K562 (cell line): ENCODE measurements around the gene ANAPC16. TPM values are rescaled to one million over a fixed set of nuclear protein-coding genes. Genes with fewer than 3 reads are reported as not detected.

Experiments
- ARHGAP35 ChIP-seq: fragments of 450-650 bp; IDR thresholded peaks from 2 replicates; pipeline ENCODE4 v1.6.1; 2018; ENCODE audit not compliant: partially characterized antibody
- CBFB ChIP-seq: sonication (generic); formaldehyde crosslinking; IDR thresholded peaks from 2 replicates; pipeline ENCODE4 v1.4.0; 2020; ENCODE audit warnings: mild to moderate bottlenecking, missing genetic modification reagents
- CEBPG ChIP-seq, 3 experiments: fragments of 200-800 bp in 1 of 3; sonication (Bioruptor generic) in 1 of 3; sonication (generic) in 1 of 3; formaldehyde crosslinking in 1 of 3; IDR thresholded peaks in 2 of 3; conservative IDR thresholded peaks in 1 of 3; 2 replicates each; pipeline versions ENCODE4 v1.6.1 to v1.8.0; 2016 to 2022; ENCODE audit warnings: missing compliant biosample characterization in 2 of 3, missing genetic modification characterization in 2 of 3, mild to moderate bottlenecking in 1 of 3, missing genetic modification reagents in 1 of 3
- DMBX1 ChIP-seq: fragments of 250-450 bp; sonication (Bioruptor Pico); IDR thresholded peaks from 2 replicates; pipeline ENCODE4 v1.8.0; 2022; ENCODE audit warnings: inconsistent platforms, mild to moderate bottlenecking, moderate library complexity, borderline replicate concordance
- ETV6 ChIP-seq, 3 experiments: fragments of 150-350 bp in 1 of 3; sonication (generic) in 1 of 3; formaldehyde crosslinking in 1 of 3; IDR thresholded peaks; 2 replicates each; pipeline versions ENCODE4 v1.6.1 to v1.8.0; 2014 to 2022; ENCODE audit warnings: borderline replicate concordance in 2 of 3, low read depth in 2 of 3, antibody characterized with exemption in 1 of 3, low read length in 1 of 3, mild to moderate bottlenecking in 1 of 3, missing genetic modification reagents in 1 of 3
- FOXJ2 ChIP-seq: fragments of 200-800 bp; sonication (Bioruptor generic); IDR thresholded peaks from 2 replicates; pipeline ENCODE4 v1.6.1; 2016; ENCODE audit warnings: missing genetic modification characterization, missing compliant biosample characterization
- FOXJ3 ChIP-seq: sonication (generic); formaldehyde crosslinking; IDR thresholded peaks from 2 replicates; pipeline ENCODE4 v1.4.0; 2020; ENCODE audit warnings: mild to moderate bottlenecking, missing genetic modification reagents
- HDGF ChIP-seq: fragments of 450-650 bp; IDR thresholded peaks from 2 replicates; pipeline ENCODE4 v1.6.1; 2016
- IFI16 ChIP-seq: fragments of 250-450 bp; sonication (Bioruptor Pico); IDR thresholded peaks from 2 replicates; pipeline ENCODE4 v2.1.2; 2022; ENCODE audit warnings: mild to moderate bottlenecking, inconsistent platforms
- LEF1 ChIP-seq: fragments of 450-650 bp; IDR thresholded peaks from 2 replicates; pipeline ENCODE4 v1.6.1; 2016; ENCODE audit warnings: mild to moderate bottlenecking
- PTBP1 ChIP-seq: fragments of 200-400 bp; formaldehyde crosslinking; IDR thresholded peaks from 2 replicates; pipeline ENCODE4 v1.6.1; 2017; ENCODE audit warnings: low read depth, low read length
- PTRF ChIP-seq: fragments of 450-650 bp; IDR thresholded peaks from 2 replicates; pipeline ENCODE4 v1.6.1; 2016; ENCODE audit warnings: mild to moderate bottlenecking, missing genetic modification characterization, missing compliant biosample characterization
- ZNF175 ChIP-seq: fragments of 200-800 bp; sonication (Bioruptor generic); IDR thresholded peaks from 2 replicates; pipeline ENCODE4 v1.6.1; 2016; ENCODE audit warnings: low read depth, mild to moderate bottlenecking, missing genetic modification characterization, missing compliant biosample characterization
- polyA plus RNA-seq, 8 experiments: library from polyadenylated mRNA; depleted of rRNA in 4 of 8; stranded (reverse) in 5 of 8; unstranded in 3 of 8; fragments of >200 nt; fragmentation: Nextera tagmentation in 2 of 8; fragmentation: Illumina TruSeq in 1 of 8; extraction: Ambion mirVana in 2 of 8; extraction: Trizol in 1 of 8; gene quantifications; 2 replicates each; pipeline versions ENCODE4 v1.2.1 to v1.2.3, GENCODE V29; 2011 to 2014; ENCODE audit warnings: inconsistent platforms in 1 of 8, missing spikeins in 1 of 8
- total RNA-seq, 7 experiments: library from RNA; depleted of rRNA in 6 of 7; stranded (reverse); fragments of >200 nt in 6 of 7; fragmentation: Illumina TruSeq in 2 of 7; extraction: Trizol in 2 of 7; gene quantifications; 2 replicates each; pipeline versions ENCODE4 v1.2.1 to v1.2.3, GENCODE V29; 2011 to 2021; ENCODE audit warnings: low replicate concordance in 1 of 7
- TF ChIP-seq, protein P1 (sequence below): fragments of 450-650 bp; formaldehyde crosslinking; IDR thresholded peaks from 2 replicates; pipeline ENCODE4 v1.4.0; 2020; ENCODE audit warnings: mild to moderate bottlenecking, mixed read lengths
- TF ChIP-seq, protein P2 (sequence below): fragments of 450-650 bp; IDR thresholded peaks from 2 replicates; pipeline ENCODE4 v1.6.1; 2016; ENCODE audit warnings: low read depth, mild to moderate bottlenecking, moderate library complexity
- TF ChIP-seq, protein P3 (sequence below): sonication (generic); formaldehyde crosslinking; IDR thresholded peaks from 2 replicates; pipeline ENCODE4 v1.8.0; 2023; ENCODE audit warnings: mild to moderate bottlenecking, missing genetic modification reagents
- TF ChIP-seq, protein P4 (sequence below): sonication (generic); formaldehyde crosslinking; IDR thresholded peaks from 2 replicates; pipeline ENCODE4 v1.8.0; 2023; ENCODE audit warnings: missing genetic modification reagents, mild to moderate bottlenecking, borderline replicate concordance

Gene ANAPC16
- total and polyA plus RNA-seq, 9 of the 15 experiments (the other 6 are each of a cell fraction or from before 2014, with no cell fraction given) = 42.6 to 208 (median 108) TPM

DNA sequence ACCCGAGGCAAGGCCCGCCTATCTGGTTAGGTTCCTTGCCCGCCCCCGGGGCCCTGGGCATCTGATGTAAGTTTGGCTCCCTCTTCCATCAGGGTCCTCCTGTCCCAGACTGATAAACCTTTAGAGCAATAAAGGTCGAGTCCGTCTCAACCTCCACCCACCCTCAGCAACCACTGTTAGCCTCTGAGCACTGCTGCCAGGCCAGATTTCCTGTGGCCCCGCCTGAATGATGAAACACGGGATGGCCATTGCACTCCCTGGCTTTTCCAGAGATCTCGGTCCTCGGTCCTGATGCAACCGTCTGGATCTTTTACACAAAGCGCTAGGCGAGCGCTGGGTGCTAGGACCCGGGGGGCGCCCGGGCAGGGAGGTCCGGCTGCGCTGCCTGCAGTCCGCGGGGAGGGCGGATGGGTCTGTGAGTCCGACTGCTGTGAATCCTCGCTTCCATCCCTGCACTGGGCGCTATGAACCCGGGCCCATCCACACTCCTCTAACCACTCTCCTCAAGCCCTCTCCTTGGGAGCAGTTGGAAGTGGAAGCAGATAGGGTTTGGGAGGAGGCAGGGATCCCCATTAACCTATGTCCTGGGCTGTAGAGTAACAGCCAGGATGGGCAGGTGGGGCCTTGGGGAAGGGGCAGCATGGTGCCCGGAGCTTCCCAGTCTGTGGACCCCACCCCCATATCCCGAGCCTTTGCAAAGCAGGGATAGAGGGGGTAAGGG, 57.0 kb downstream of the ANAPC16 start (continued):
- TF ChIP-seq, protein P1, sequence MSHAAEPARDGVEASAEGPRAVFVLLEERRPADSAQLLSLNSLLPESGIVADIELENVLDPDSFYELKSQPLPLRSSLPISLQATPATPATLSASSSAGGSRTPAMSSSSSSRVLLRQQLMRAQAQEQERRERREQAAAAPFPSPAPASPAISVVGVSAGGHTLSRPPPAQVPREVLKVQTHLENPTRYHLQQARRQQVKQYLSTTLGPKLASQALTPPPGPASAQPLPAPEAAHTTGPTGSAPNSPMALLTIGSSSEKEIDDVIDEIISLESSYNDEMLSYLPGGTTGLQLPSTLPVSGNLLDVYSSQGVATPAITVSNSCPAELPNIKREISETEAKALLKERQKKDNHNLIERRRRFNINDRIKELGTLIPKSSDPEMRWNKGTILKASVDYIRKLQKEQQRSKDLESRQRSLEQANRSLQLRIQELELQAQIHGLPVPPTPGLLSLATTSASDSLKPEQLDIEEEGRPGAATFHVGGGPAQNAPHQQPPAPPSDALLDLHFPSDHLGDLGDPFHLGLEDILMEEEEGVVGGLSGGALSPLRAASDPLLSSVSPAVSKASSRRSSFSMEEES (CRISPR knock-in tag) = no peak
- TF ChIP-seq, protein P2, sequence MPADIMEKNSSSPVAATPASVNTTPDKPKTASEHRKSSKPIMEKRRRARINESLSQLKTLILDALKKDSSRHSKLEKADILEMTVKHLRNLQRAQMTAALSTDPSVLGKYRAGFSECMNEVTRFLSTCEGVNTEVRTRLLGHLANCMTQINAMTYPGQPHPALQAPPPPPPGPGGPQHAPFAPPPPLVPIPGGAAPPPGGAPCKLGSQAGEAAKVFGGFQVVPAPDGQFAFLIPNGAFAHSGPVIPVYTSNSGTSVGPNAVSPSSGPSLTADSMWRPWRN = no peak
- TF ChIP-seq, protein P3, sequence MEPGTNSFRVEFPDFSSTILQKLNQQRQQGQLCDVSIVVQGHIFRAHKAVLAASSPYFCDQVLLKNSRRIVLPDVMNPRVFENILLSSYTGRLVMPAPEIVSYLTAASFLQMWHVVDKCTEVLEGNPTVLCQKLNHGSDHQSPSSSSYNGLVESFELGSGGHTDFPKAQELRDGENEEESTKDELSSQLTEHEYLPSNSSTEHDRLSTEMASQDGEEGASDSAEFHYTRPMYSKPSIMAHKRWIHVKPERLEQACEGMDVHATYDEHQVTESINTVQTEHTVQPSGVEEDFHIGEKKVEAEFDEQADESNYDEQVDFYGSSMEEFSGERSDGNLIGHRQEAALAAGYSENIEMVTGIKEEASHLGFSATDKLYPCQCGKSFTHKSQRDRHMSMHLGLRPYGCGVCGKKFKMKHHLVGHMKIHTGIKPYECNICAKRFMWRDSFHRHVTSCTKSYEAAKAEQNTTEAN (CRISPR knock-in tag) = peak; percentile 90
- TF ChIP-seq ETV6 (IDR thresholded peaks at IDR 0.05; ENCODE audit: borderline replicate concordance in 1 of 2, low read depth in 2 of 2, low read length in 1 of 2) (peak in 1 of 2 experiments; percentile 76; a peak in 1 of 4 replicates), ETV6 (CRISPR knock-in tag; IDR thresholded peaks at IDR 0.05; ENCODE audit: borderline replicate concordance) (no peak), HDGF (no peak), CEBPG (CRISPR knock-in tag; IDR thresholded peaks at IDR 0.05) (peak; percentile 100), CEBPG (tag; conservative IDR thresholded peaks at IDR 0.05 in 1 of 2, IDR thresholded peaks at IDR 0.05 in 1 of 2) (peak in 1 of 2 experiments; percentile 100; a peak in 2 of 4 replicates), ZNF175 (CRISPR knock-in tag) (peak; percentile 82; the same call in 1 of the 2 replicates), FOXJ3 (CRISPR knock-in tag) (no peak), ARHGAP35 (no peak), IFI16 (CRISPR knock-in tag) (no peak), PTRF (tag) (no peak), LEF1 (no peak), FOXJ2 (tag) (peak; percentile 82), CBFB (peak; percentile 63; the same call in 1 of the 2 replicates), PTBP1 (no peak), DMBX1 (CRISPR knock-in tag) (peak; percentile 92; the same call in 1 of the 2 replicates)
- TF ChIP-seq, protein P4, sequence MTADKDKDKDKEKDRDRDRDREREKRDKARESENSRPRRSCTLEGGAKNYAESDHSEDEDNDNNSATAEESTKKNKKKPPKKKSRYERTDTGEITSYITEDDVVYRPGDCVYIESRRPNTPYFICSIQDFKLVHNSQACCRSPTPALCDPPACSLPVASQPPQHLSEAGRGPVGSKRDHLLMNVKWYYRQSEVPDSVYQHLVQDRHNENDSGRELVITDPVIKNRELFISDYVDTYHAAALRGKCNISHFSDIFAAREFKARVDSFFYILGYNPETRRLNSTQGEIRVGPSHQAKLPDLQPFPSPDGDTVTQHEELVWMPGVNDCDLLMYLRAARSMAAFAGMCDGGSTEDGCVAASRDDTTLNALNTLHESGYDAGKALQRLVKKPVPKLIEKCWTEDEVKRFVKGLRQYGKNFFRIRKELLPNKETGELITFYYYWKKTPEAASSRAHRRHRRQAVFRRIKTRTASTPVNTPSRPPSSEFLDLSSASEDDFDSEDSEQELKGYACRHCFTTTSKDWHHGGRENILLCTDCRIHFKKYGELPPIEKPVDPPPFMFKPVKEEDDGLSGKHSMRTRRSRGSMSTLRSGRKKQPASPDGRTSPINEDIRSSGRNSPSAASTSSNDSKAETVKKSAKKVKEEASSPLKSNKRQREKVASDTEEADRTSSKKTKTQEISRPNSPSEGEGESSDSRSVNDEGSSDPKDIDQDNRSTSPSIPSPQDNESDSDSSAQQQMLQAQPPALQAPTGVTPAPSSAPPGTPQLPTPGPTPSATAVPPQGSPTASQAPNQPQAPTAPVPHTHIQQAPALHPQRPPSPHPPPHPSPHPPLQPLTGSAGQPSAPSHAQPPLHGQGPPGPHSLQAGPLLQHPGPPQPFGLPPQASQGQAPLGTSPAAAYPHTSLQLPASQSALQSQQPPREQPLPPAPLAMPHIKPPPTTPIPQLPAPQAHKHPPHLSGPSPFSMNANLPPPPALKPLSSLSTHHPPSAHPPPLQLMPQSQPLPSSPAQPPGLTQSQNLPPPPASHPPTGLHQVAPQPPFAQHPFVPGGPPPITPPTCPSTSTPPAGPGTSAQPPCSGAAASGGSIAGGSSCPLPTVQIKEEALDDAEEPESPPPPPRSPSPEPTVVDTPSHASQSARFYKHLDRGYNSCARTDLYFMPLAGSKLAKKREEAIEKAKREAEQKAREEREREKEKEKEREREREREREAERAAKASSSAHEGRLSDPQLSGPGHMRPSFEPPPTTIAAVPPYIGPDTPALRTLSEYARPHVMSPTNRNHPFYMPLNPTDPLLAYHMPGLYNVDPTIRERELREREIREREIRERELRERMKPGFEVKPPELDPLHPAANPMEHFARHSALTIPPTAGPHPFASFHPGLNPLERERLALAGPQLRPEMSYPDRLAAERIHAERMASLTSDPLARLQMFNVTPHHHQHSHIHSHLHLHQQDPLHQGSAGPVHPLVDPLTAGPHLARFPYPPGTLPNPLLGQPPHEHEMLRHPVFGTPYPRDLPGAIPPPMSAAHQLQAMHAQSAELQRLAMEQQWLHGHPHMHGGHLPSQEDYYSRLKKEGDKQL (CRISPR knock-in tag) = no peak
